HCT116 (cell line): Measurements from ENCODE around the gene CDKL2. TPM values are rescaled to one million over a fixed set of nuclear protein-coding genes. Genes with fewer than 3 reads are reported as not detected.
A peak's percentile ranks its signal among the peaks of the same experiment; 100 is the strongest.

ENCODE experiments used
- ATAC-seq: fragments of 200-7000 bp; cut with Tn5 transposase; 2 replicates; pipeline ENCODE4 v1.9.1; 2020; ENCODE audit warnings: mild to moderate bottlenecking, moderate library complexity
- BruUV-seq: library from RNA; stranded (reverse); fragments of 400-500 nt; replicated peaks from 2 replicates; lab custom pipeline; 2021; lab: Mats Ljungman, UMichigan
- CTCF ChIA-PET: fragments of 300-600 bp; sonication (Branson Sonifier 250); formaldehyde crosslinking; loops from one replicate; lab custom pipeline; 2021; ENCODE audit warnings: antibody characterized with exemption; lab: Charles Lee
- POLR2A ChIA-PET: fragments of 300-600, 350-600 bp; sonication (Branson Sonifier 250); formaldehyde crosslinking; loops from one replicate; lab custom pipeline; 2021; ENCODE audit warnings: antibody characterized with exemption; lab: Charles Lee
- RAD21 ChIA-PET, 2 experiments: fragments of 300-600 bp; sonication (Branson Sonifier 250); formaldehyde crosslinking; loops; one replicate each; lab custom pipeline; 2023; ENCODE audit warnings: low total read pairs in 2 of 2; ENCODE audit not compliant: uncharacterized antibody in 2 of 2, unreplicated experiment in 2 of 2, low non-redundant PET in 1 of 2; lab: Charles Lee
- DNase-seq: peaks from one replicate; pipeline ENCODE4 v3.0.0-alpha.2; 2010; ENCODE audit warnings: low read depth, low spot score
- H2AFZ ChIP-seq: fragments of 200-600 bp; shearing (Covaris generic), sonication (generic); 2 replicates; pipeline ENCODE4 v1.6.1; 2017; ENCODE audit warnings: low read depth, mixed run types, mixed read lengths, antibody characterized with exemption, low read length; ENCODE audit not compliant: poor library complexity, severe bottlenecking
- H3K27ac ChIP-seq: 2 replicates; pipeline ENCODE4 v1.5.1; 2012; ENCODE audit warnings: low read depth, low read length
- H3K27me3 ChIP-seq: fragments of 200-600 bp; sonication (generic); 2 replicates; pipeline ENCODE4 v1.6.1; 2016; ENCODE audit warnings: mixed run types, low read length, mixed read lengths; ENCODE audit not compliant: insufficient read depth
- H3K36me3 ChIP-seq, 2 experiments: fragments of 200-500 bp in 1 of 2; fragments of 200-600 bp in 1 of 2; sonication (Bioruptor generic) in 1 of 2; sonication (generic) in 1 of 2; 2 replicates each; pipeline versions ENCODE4 v1.5.1 to v1.6.1; 2014 to 2016; ENCODE audit warnings: low read length in 2 of 2, inconsistent platforms in 1 of 2, mixed read lengths in 1 of 2, mixed run types in 1 of 2; ENCODE audit not compliant: insufficient read depth in 2 of 2, control insufficient read depth in 1 of 2
- H3K4me1 ChIP-seq, 2 experiments: fragments of 200-600 bp in 1 of 2; sonication (generic) in 1 of 2; 2 replicates each; pipeline versions ENCODE4 v1.5.1 to v1.6.1; 2012 to 2017; ENCODE audit warnings: low read length in 2 of 2, inconsistent platforms in 1 of 2, mild to moderate bottlenecking in 1 of 2, mixed read lengths in 1 of 2, mixed run types in 1 of 2, moderate library complexity in 1 of 2; ENCODE audit not compliant: insufficient read depth in 2 of 2, control insufficient read depth in 1 of 2
- H3K4me2 ChIP-seq: fragments of 200-600 bp; sonication (generic); 2 replicates; pipeline ENCODE4 v1.6.1; 2017; ENCODE audit warnings: mixed run types, low read length, mixed read lengths
- H3K4me3 ChIP-seq, 2 experiments: fragments of 200-600 bp in 1 of 2; sonication (generic) in 1 of 2; replicated peaks in 1 of 2; 2 replicates each; pipeline ENCODE4 v1.5.1; 2011 to 2016; ENCODE audit warnings: low read length in 2 of 2, control low read depth in 1 of 2, low read depth in 1 of 2, mild to moderate bottlenecking in 1 of 2, mixed read lengths in 1 of 2, mixed run types in 1 of 2
- H3K79me2 ChIP-seq: fragments of 200-600 bp; sonication (generic); 2 replicates; pipeline ENCODE4 v1.6.1; 2017; ENCODE audit warnings: mild to moderate bottlenecking, mixed run types, low read length, moderate library complexity, mixed read lengths; ENCODE audit not compliant: insufficient read depth
- H3K9ac ChIP-seq: fragments of 200-600 bp; sonication (generic); 2 replicates; pipeline ENCODE4 v1.6.1; 2016; ENCODE audit warnings: low read length, mixed read lengths
- H3K9me2 ChIP-seq: fragments of 200-600 bp; sonication (generic), shearing (Covaris generic); 2 replicates; pipeline ENCODE4 v1.6.1; 2017; ENCODE audit warnings: mixed run types, mild to moderate bottlenecking, moderate library complexity; ENCODE audit not compliant: insufficient read depth
- H3K9me3 ChIP-seq, 2 experiments: fragments of 200-500 bp in 1 of 2; fragments of 200-600 bp in 1 of 2; sonication (Bioruptor generic) in 1 of 2; sonication (generic) in 1 of 2; 2 replicates each; pipeline ENCODE4 v1.6.1; 2014 to 2017; ENCODE audit warnings: low read length in 2 of 2, mixed read lengths in 2 of 2, inconsistent platforms in 1 of 2, low read depth in 1 of 2, mild to moderate bottlenecking in 1 of 2, mixed run types in 1 of 2, moderate library complexity in 1 of 2; ENCODE audit not compliant: control insufficient read depth in 1 of 2, insufficient read depth in 1 of 2
- H4K20me1 ChIP-seq: fragments of 200-600 bp; sonication (generic), shearing (Covaris generic); 2 replicates; pipeline ENCODE4 v1.6.1; 2017; ENCODE audit warnings: mixed run types, mild to moderate bottlenecking, moderate library complexity; ENCODE audit not compliant: insufficient read depth
- CBX3 ChIP-seq: IDR thresholded peaks from 2 replicates; pipeline ENCODE4 v1.6.1; 2012; ENCODE audit warnings: low read depth
- EGR1 ChIP-seq: IDR thresholded peaks from 2 replicates; pipeline ENCODE4 v1.6.1; 2012; ENCODE audit warnings: low read depth
- ELF1 ChIP-seq: IDR thresholded peaks from 2 replicates; pipeline ENCODE4 v1.6.1; 2012; ENCODE audit warnings: low read depth, borderline replicate concordance
- EZH2 ChIP-seq: fragments of 200-600 bp; sonication (generic); IDR thresholded peaks from 2 replicates; pipeline ENCODE4 v1.6.1; 2017; ENCODE audit warnings: antibody characterized with exemption, mixed run types
- EZH2phosphoT487 ChIP-seq: fragments of 200-600 bp; IDR thresholded peaks from 2 replicates; pipeline ENCODE4 v1.6.1; 2018; ENCODE audit warnings: antibody characterized with exemption, borderline replicate concordance
- FOSL1 ChIP-seq: IDR thresholded peaks from 2 replicates; pipeline ENCODE4 v1.6.1; 2012; ENCODE audit warnings: low read depth
- POLR2A ChIP-seq: IDR thresholded peaks from 2 replicates; pipeline ENCODE4 v1.7.0; 2011; ENCODE audit warnings: borderline replicate concordance; ENCODE audit not compliant: insufficient read depth, insufficient read length; ENCODE audit errors: extremely low read depth
- POLR2AphosphoS5 ChIP-seq: IDR thresholded peaks from 2 replicates; pipeline ENCODE4 v1.6.1; 2011; ENCODE audit warnings: mild to moderate bottlenecking, low read depth, low read length, moderate library complexity
- RAD21 ChIP-seq: IDR thresholded peaks from 2 replicates; pipeline ENCODE4 v1.6.1; 2012; ENCODE audit warnings: low read depth, mild to moderate bottlenecking
- SIN3A ChIP-seq: IDR thresholded peaks from 2 replicates; pipeline ENCODE4 v1.6.1; 2012; ENCODE audit warnings: low read depth
- SRF ChIP-seq: IDR thresholded peaks from 2 replicates; pipeline ENCODE4 v1.6.1; 2012; ENCODE audit warnings: low read depth
- TCF7L2 ChIP-seq: IDR thresholded peaks from 2 replicates; pipeline ENCODE4 v1.7.0; 2011; ENCODE audit warnings: borderline replicate concordance, inconsistent platforms; ENCODE audit not compliant: insufficient read depth, insufficient read length; ENCODE audit errors: extremely low read depth
- YY1 ChIP-seq: IDR thresholded peaks from 2 replicates; pipeline ENCODE4 v1.6.1; 2011; ENCODE audit warnings: low read length, low read depth, moderate library complexity, mild to moderate bottlenecking; ENCODE audit not compliant: insufficient replicate concordance; ENCODE audit errors: extremely low read depth
- ZBTB33 ChIP-seq: IDR thresholded peaks from 2 replicates; pipeline ENCODE4 v1.6.1; 2011; ENCODE audit warnings: mild to moderate bottlenecking, low read length, moderate library complexity; ENCODE audit not compliant: insufficient replicate concordance; ENCODE audit errors: extremely low read depth
- ZFX ChIP-seq: fragments of 450-650 bp; IDR thresholded peaks from 2 replicates; pipeline ENCODE4 v1.6.1; 2017
- ZNF274 ChIP-seq: fragments of 200-500 bp; sonication (Bioruptor generic); IDR thresholded peaks from 2 replicates; pipeline ENCODE4 v1.6.1; 2014; ENCODE audit warnings: mild to moderate bottlenecking, low read depth, low read length, inconsistent platforms
- intact Hi-C: fragments of 100-400 bp; cut with micrococcal nuclease; formaldehyde crosslinking; loops from 2 replicates; pipeline ENCODE4 v1.10.0; 2022
- total RNA-seq: library from RNA; stranded (reverse); gene quantifications from one replicate; pipeline ENCODE4 v1.2.1, GENCODE V29; 2021; ENCODE audit not compliant: unreplicated experiment
- TF ChIP-seq, protein P1 (sequence below): IDR thresholded peaks from 2 replicates; pipeline ENCODE4 v1.6.1; 2012
- TF ChIP-seq, protein P2 (sequence below): IDR thresholded peaks from 2 replicates; pipeline ENCODE4 v1.6.1; 2012
- TF ChIP-seq, protein P3 (sequence below): IDR thresholded peaks from 2 replicates; pipeline ENCODE4 v1.6.1; 2012; ENCODE audit warnings: low read depth

Gene CDKL2
- total RNA-seq, 1 experiment from 2014 or later: 1.2 TPM

GRCh38 chr4:75673959-75674328 lies 43.6 kb upstream of the CDKL2 start (continued):
- TF ChIP-seq FOSL1: no peak

- peak within 1 kb of the TSS; percentile 95 for H3K9ac ChIP-seq
- peak within 1 kb of the TSS; percentile 86 for H3K4me2 ChIP-seq
- no peaks in the 10 kb centered on the region for H3K36me3 ChIP-seq
- CTCF ChIA-PET: no interaction called here
- H3K4me3 ChIP-seq: peak within 1 kb of the TSS; percentile 71 to 94
- peaks cover 18% of the 10 kb centered on the region for H4K20me1 ChIP-seq
- no peaks in the 10 kb centered on the region for H3K9me2 ChIP-seq
- peak within 1 kb of the TSS; percentile 86 for H3K27ac ChIP-seq
- H3K9me3 ChIP-seq: no peaks in the 10 kb centered on the region
- BruUV-seq: TSS peak; percentile 42
- peaks cover 53% of the 10 kb centered on the region for H3K79me2 ChIP-seq
- H3K4me1 ChIP-seq: peaks cover 6 to 23% of the 10 kb centered on the region in 2 experiments; a peak in 3 of 4 replicates
- ATAC-seq: peak; percentile 96
- H2AFZ ChIP-seq: no peak within 1 kb of the TSS
- POLR2A ChIA-PET: interaction anchor here (1.1 to 1.2 kb wide), 2 partner anchors 11 to 51 kb away, joined by 4 to 12 read pairs; partner anchors contain the start of gene USO1
- DNase-seq: peak; percentile 98
- RAD21 ChIA-PET: no interaction called here
- H3K27me3 ChIP-seq: no peaks in the 10 kb centered on the region
- intact Hi-C loops: loop anchor here (1.0 kb wide), 1 partner anchor 51 kb away; the partner anchor contains the start of gene USO1
- TF ChIP-seq ZNF274 (no peak), RAD21 (no peak), ZBTB33 (no peak), ELF1 (peak; percentile 67), EZH2phosphoT487 (no peak), SRF (no peak), EGR1 (peak; percentile 84), SIN3A (peak; percentile 77), CBX3 (peak; percentile 65; the same call in 1 of the 2 replicates), POLR2A (peak; percentile 87), POLR2AphosphoS5 (peak; percentile 90), ZFX (no peak), YY1 (peak; percentile 33), EZH2 (no peak), TCF7L2 (peak; percentile 39)
- TF ChIP-seq, protein P1, sequence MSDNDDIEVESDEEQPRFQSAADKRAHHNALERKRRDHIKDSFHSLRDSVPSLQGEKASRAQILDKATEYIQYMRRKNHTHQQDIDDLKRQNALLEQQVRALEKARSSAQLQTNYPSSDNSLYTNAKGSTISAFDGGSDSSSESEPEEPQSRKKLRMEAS: peak; percentile 93
- TF ChIP-seq, protein P2, sequence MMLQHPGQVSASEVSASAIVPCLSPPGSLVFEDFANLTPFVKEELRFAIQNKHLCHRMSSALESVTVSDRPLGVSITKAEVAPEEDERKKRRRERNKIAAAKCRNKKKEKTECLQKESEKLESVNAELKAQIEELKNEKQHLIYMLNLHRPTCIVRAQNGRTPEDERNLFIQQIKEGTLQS: no peak
- TF ChIP-seq, protein P3, sequence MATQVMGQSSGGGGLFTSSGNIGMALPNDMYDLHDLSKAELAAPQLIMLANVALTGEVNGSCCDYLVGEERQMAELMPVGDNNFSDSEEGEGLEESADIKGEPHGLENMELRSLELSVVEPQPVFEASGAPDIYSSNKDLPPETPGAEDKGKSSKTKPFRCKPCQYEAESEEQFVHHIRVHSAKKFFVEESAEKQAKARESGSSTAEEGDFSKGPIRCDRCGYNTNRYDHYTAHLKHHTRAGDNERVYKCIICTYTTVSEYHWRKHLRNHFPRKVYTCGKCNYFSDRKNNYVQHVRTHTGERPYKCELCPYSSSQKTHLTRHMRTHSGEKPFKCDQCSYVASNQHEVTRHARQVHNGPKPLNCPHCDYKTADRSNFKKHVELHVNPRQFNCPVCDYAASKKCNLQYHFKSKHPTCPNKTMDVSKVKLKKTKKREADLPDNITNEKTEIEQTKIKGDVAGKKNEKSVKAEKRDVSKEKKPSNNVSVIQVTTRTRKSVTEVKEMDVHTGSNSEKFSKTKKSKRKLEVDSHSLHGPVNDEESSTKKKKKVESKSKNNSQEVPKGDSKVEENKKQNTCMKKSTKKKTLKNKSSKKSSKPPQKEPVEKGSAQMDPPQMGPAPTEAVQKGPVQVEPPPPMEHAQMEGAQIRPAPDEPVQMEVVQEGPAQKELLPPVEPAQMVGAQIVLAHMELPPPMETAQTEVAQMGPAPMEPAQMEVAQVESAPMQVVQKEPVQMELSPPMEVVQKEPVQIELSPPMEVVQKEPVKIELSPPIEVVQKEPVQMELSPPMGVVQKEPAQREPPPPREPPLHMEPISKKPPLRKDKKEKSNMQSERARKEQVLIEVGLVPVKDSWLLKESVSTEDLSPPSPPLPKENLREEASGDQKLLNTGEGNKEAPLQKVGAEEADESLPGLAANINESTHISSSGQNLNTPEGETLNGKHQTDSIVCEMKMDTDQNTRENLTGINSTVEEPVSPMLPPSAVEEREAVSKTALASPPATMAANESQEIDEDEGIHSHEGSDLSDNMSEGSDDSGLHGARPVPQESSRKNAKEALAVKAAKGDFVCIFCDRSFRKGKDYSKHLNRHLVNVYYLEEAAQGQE: no peak
Measured at GRCh38 chr4:75673027-75673958, 43.0 kb upstream of the CDKL2 start, which contains the start of gene G3BP2. G3BP2 (minus strand) TSS chr4:75673411; CDS start chr4:75662025, 11,386 bp downstream.
